Left ventricle myocardium inferior (tissue), 1 donor: ENCODE measurements around the gene SLC17A2. TPM values are rescaled to one million over a fixed set of nuclear protein-coding genes. Genes with fewer than 3 reads are reported as not detected.

Source experiments
- DNase-seq: peaks from one replicate; pipeline ENCODE4 v3.0.0-alpha.2; 2020
- H3K27ac ChIP-seq: fragments of 200-600 bp; replicated peaks from 2 replicates; pipeline ENCODE4 v1.8.0; 2021
- H3K27me3 ChIP-seq: fragments of 200-600 bp; 2 replicates; pipeline ENCODE4 v1.8.0; 2021; ENCODE audit warnings: low read depth
- H3K36me3 ChIP-seq: fragments of 200-600 bp; 2 replicates; pipeline ENCODE4 v1.8.0; 2021
- H3K4me1 ChIP-seq: fragments of 200-600 bp; 2 replicates; pipeline ENCODE4 v1.8.0; 2021
- H3K4me3 ChIP-seq: fragments of 200-600 bp; 2 replicates; pipeline ENCODE4 v1.8.0; 2021; ENCODE audit warnings: mild to moderate bottlenecking, moderate library complexity
- H3K9me3 ChIP-seq: fragments of 200-600 bp; replicated peaks from 2 replicates; pipeline ENCODE4 v1.8.0; 2021
- intact Hi-C: fragments of 100-400 bp; cut with micrococcal nuclease; formaldehyde crosslinking; loops from one replicate; pipeline ENCODE4 v1.11.0; 2022
- total RNA-seq: library from RNA; stranded (reverse); fragmentation: NEBNext Ultra II Directional; extraction: Animal tissue kit (Norgen Biotek cat#: 25700); gene quantifications from one replicate; pipeline ENCODE4 v1.2.1, GENCODE V29; 2021
- TF ChIP-seq, protein P1 (sequence below): fragments of 200-600 bp; IDR thresholded peaks from 2 replicates; pipeline ENCODE4 v1.8.0; 2021; ENCODE audit warnings: antibody characterized with exemption, mild to moderate bottlenecking, borderline replicate concordance
- donor health status: DM: no; HTN: yes; CAD: no; lungs with severe emphysema.

Gene SLC17A2
- total RNA-seq, 1 donor from 2014 or later, result not detected

GRCh38 chr6:25925876-25926275 lies 4.6 kb downstream of the SLC17A2 start:
- TF ChIP-seq, protein P1, sequence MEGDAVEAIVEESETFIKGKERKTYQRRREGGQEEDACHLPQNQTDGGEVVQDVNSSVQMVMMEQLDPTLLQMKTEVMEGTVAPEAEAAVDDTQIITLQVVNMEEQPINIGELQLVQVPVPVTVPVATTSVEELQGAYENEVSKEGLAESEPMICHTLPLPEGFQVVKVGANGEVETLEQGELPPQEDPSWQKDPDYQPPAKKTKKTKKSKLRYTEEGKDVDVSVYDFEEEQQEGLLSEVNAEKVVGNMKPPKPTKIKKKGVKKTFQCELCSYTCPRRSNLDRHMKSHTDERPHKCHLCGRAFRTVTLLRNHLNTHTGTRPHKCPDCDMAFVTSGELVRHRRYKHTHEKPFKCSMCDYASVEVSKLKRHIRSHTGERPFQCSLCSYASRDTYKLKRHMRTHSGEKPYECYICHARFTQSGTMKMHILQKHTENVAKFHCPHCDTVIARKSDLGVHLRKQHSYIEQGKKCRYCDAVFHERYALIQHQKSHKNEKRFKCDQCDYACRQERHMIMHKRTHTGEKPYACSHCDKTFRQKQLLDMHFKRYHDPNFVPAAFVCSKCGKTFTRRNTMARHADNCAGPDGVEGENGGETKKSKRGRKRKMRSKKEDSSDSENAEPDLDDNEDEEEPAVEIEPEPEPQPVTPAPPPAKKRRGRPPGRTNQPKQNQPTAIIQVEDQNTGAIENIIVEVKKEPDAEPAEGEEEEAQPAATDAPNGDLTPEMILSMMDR, result no peak
- Histone ChIP-seq H3K36me3 (no peaks in the 10 kb centered on the region), H3K4me1 (no peaks in the 10 kb centered on the region), H3K27me3 (no peaks in the 10 kb centered on the region), H3K4me3 (no peak overlapping the region), H3K27ac (no peak overlapping the region), H3K9me3 (no peaks in the 10 kb centered on the region)
- DNase-seq, result no peak
- intact Hi-C loops, result no loop called here

DNA sequence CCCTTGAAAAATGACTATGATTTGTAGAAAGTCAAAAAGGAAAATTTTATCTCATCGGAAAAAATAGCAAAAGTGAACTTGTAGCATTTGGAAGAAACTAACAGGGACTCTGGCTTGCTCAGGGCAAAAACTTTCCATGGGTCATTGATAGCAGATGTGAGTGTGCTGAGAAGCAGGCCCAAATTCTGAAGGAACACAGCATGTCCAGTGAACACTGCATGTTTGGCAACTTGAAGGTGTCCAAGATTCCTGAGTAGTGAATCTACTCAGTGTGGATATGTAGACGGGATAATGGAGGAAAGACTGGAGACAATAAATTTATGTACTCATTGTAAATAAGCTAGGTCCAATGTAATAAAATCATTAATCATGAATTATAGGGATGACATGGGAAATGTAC lies 8.2 kb downstream of the SLC17A2 start:
- TF ChIP-seq, protein P1, result no peak
- Histone ChIP-seq H3K4me3 (no peak overlapping the region), H3K27ac (no peak overlapping the region)

GRCh38 chr6:25921525-25922203 lies 8.8 kb downstream of the SLC17A2 start:
- intact Hi-C loops, result no loop called here
- no peak for DNase-seq
- TF ChIP-seq, protein P1, result no peak
- no peak overlapping the region for H3K27ac ChIP-seq
- no peaks in the 10 kb centered on the region for H3K4me1 ChIP-seq
- no peaks in the 10 kb centered on the region for H3K36me3 ChIP-seq
- H3K4me3 ChIP-seq, result no peak overlapping the region
- H3K9me3 ChIP-seq, result no peaks in the 10 kb centered on the region
- H3K27me3 ChIP-seq, result peaks cover 3% of the 10 kb centered on the region

More for the DNA sequence above, 8.2 kb downstream of the SLC17A2 start:
- Histone ChIP-seq H3K27me3 (no peaks in the 10 kb centered on the region), H3K9me3 (no peaks in the 10 kb centered on the region), H3K36me3 (no peaks in the 10 kb centered on the region), H3K4me1 (no peaks in the 10 kb centered on the region)
- DNase-seq, result no peak
- intact Hi-C loops, result no loop called here

- Histone ChIP-seq H3K9me3 (no peaks in the 10 kb centered on the region), H3K27me3 (peaks cover 15% of the 10 kb centered on the region), H3K27ac (no peak overlapping the region), H3K4me1 (no peaks in the 10 kb centered on the region), H3K4me3 (no peak overlapping the region), H3K36me3 (no peaks in the 10 kb centered on the region)
- TF ChIP-seq, protein P1, result no peak
- DNase-seq, result no peak
- intact Hi-C loops, result no loop called here
Observed at GRCh38 chr6:25919657-25920056, 10.8 kb downstream of the SLC17A2 start.

DNA sequence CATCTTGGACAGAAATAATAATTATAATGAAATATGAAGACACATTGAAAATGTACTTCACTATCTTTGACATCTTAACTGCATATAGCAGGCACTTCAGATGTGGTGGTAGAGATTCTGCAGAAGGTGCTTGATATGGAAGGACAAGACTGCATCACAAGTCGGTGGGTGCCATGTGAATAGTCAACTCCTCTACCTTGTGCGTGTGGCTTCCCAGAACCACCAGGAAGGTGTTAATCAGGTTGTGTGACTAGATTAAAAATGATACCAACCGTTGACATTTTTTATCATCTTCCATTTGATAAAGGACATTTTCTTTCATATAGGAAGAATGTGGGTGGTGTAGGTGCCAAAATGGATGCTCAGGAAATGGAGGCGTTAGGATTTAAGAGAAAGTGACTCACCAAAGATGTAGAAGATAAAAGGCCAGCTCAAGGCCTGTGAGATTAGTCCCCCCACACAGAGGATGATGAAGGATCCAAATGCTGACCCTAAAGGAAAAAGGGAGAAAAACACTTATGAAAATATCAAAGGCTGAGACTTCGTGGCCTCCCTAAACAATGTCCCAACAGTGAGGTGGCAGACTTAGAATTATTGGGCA lies 12.3 kb downstream of the SLC17A2 start:
- DNase-seq, result no peak
- intact Hi-C loops, result no loop called here
- no peak overlapping the region for H3K4me3 ChIP-seq

More for the DNA sequence above, 12.3 kb downstream of the SLC17A2 start:
- no peaks in the 10 kb centered on the region for H3K9me3 ChIP-seq
- H3K4me1 ChIP-seq, result no peaks in the 10 kb centered on the region
- H3K27me3 ChIP-seq, result peaks cover 19% of the 10 kb centered on the region
- TF ChIP-seq, protein P1, result no peak
- no peaks in the 10 kb centered on the region for H3K36me3 ChIP-seq
- H3K27ac ChIP-seq, result no peak overlapping the region
